OCI-LY7 (cell line): ENCODE results near the gene SLC15A5. TPM values are rescaled to one million over a fixed set of nuclear protein-coding genes. Genes with fewer than 3 reads are reported as not detected.

Source experiments
- BruUV-seq: library from RNA; stranded (reverse); fragments of 400-500 nt; replicated peaks from 2 replicates; lab custom pipeline; 2021; lab: Mats Ljungman, UMichigan
- CTCF ChIA-PET: fragments of 300-600 bp; sonication (Branson Sonifier 250); formaldehyde crosslinking; loops from one replicate; lab custom pipeline; 2022; ENCODE audit warnings: antibody characterized with exemption; ENCODE audit not compliant: unreplicated experiment; lab: Charles Lee
- POLR2A ChIA-PET: fragments of 300-600 bp; sonication (Branson Sonifier 250); formaldehyde crosslinking; loops from one replicate; lab custom pipeline; 2022; ENCODE audit warnings: antibody characterized with exemption; lab: Charles Lee
- DNase-seq: peaks from one replicate; pipeline ENCODE4 v3.0.0-alpha.2; 2015; ENCODE audit warnings: low spot score
- H2AFZ ChIP-seq: fragments of 200-600 bp; sonication (generic), shearing (Covaris generic); 2 replicates; pipeline ENCODE4 v1.6.1; 2014; ENCODE audit warnings: mild to moderate bottlenecking, antibody characterized with exemption, low read length, moderate library complexity
- H3K27ac ChIP-seq: fragments of 200-600 bp; sonication (generic); 2 replicates; pipeline ENCODE4 v1.5.1; 2014; ENCODE audit warnings: mixed run types, low read depth, mild to moderate bottlenecking, moderate library complexity, low read length, inconsistent platforms; ENCODE audit not compliant: poor library complexity, severe bottlenecking
- H3K36me3 ChIP-seq: fragments of 200-600 bp; sonication (generic); 2 replicates; pipeline ENCODE4 v1.6.1; 2014; ENCODE audit warnings: mild to moderate bottlenecking, antibody characterized with exemption, low read length, moderate library complexity, mixed read lengths; ENCODE audit not compliant: insufficient read depth
- H3K4me1 ChIP-seq: fragments of 200-600 bp; sonication (generic); 2 replicates; pipeline ENCODE4 v1.5.1; 2014; ENCODE audit warnings: mild to moderate bottlenecking, low read length; ENCODE audit not compliant: insufficient read depth, poor library complexity, severe bottlenecking
- H3K4me2 ChIP-seq: fragments of 200-600 bp; sonication (generic); 2 replicates; pipeline ENCODE4 v1.6.1; 2014; ENCODE audit warnings: mild to moderate bottlenecking, low read length
- H3K4me3 ChIP-seq: fragments of 200-600 bp; sonication (generic); 2 replicates; pipeline ENCODE4 v1.5.1; 2014; ENCODE audit warnings: mild to moderate bottlenecking, low read depth, low read length; ENCODE audit not compliant: poor library complexity, severe bottlenecking
- H3K79me2 ChIP-seq: fragments of 200-600 bp; sonication (generic); 2 replicates; pipeline ENCODE4 v1.6.1; 2016; ENCODE audit warnings: low read depth, mild to moderate bottlenecking, low read length, moderate library complexity, mixed read lengths; ENCODE audit not compliant: insufficient read depth
- H3K9me2 ChIP-seq: fragments of 200-600 bp; sonication (generic); 2 replicates; pipeline ENCODE4 v1.6.1; 2016; ENCODE audit warnings: mild to moderate bottlenecking, low read length, mixed read lengths; ENCODE audit not compliant: insufficient read depth
- H3K9me3 ChIP-seq: fragments of 200-600 bp; sonication (generic); 2 replicates; pipeline ENCODE4 v1.6.1; 2014; ENCODE audit warnings: mild to moderate bottlenecking, mixed run types, low read length, mixed read lengths
- H4K20me1 ChIP-seq: fragments of 200-600 bp; sonication (generic); 2 replicates; pipeline ENCODE4 v1.6.1; 2014; ENCODE audit warnings: mild to moderate bottlenecking, antibody characterized with exemption, low read length, moderate library complexity, mixed read lengths; ENCODE audit not compliant: insufficient read depth
- EZH2phosphoT487 ChIP-seq: fragments of 200-600 bp; sonication (generic); IDR thresholded peaks from 2 replicates; pipeline ENCODE4 v1.6.1; 2018; ENCODE audit warnings: low read depth, borderline replicate concordance, mild to moderate bottlenecking, mixed run types, antibody characterized with exemption, low read length, moderate library complexity, mixed read lengths
- intact Hi-C: fragments of 100-400 bp; cut with micrococcal nuclease; formaldehyde crosslinking; loops from one replicate; pipeline ENCODE4 v1.10.0; 2022; ENCODE audit not compliant: unreplicated experiment
- total RNA-seq, 2 experiments: library from RNA; depleted of rRNA in 1 of 2; stranded (reverse); fragments of >200 nt in 1 of 2; shearing (Covaris generic) in 1 of 2; gene quantifications; 2 replicates each; pipeline ENCODE4 v1.2.3, GENCODE V29; 2014 to 2022
- TF ChIP-seq, protein P1 (sequence below): fragments of 200-600 bp; sonication (generic); conservative IDR thresholded peaks from 2 replicates; pipeline ENCODE4 v1.5.1; 2014; ENCODE audit warnings: mild to moderate bottlenecking, antibody characterized with exemption, low read length, moderate library complexity, mixed read lengths

The SLC15A5 gene
- total RNA-seq, 2 experiments from 2014 or later, result not detected

DNA sequence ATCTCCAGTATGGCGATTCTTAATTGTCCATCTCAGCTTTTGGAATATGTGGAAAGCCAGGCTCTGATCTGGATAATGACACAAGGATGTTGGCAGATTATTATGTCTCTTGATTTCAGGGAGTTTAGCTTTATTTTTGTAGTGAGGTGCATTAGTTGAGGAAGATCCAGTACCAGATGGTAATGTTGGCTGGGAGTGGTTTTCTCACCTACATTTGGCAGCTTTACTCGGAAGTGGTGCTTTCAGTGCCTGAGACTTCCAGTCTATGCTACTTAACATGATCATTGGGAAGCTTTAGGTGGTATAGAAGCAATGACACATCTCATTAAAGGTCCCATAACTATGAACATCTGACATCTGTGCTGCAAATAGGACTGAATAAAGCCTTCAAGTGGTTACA, 7.5 kb downstream of the SLC15A5 start:
- BruUV-seq, result no TSS peak

DNA sequence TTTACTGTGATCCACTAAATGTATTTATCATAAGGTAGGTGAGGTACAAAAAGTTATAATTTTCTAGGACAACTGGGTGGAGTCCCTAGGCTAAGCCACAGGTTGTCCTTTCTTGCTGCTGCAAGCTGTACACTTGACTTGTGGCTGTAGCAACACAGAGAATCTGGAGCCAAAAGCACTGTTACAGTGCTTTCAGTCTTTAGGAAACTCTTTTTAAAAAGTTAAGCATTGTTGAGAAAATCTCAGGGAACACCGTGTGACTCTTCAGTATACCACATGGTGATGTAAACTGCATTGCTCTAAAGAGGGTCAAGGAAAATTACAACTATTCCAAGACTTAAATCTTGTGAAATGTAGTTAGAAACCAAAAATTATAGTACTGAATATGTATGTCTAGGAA, 11.4 kb downstream of the SLC15A5 start:
- TF ChIP-seq EZH2phosphoT487, result no peak
- TF ChIP-seq, protein P1, sequence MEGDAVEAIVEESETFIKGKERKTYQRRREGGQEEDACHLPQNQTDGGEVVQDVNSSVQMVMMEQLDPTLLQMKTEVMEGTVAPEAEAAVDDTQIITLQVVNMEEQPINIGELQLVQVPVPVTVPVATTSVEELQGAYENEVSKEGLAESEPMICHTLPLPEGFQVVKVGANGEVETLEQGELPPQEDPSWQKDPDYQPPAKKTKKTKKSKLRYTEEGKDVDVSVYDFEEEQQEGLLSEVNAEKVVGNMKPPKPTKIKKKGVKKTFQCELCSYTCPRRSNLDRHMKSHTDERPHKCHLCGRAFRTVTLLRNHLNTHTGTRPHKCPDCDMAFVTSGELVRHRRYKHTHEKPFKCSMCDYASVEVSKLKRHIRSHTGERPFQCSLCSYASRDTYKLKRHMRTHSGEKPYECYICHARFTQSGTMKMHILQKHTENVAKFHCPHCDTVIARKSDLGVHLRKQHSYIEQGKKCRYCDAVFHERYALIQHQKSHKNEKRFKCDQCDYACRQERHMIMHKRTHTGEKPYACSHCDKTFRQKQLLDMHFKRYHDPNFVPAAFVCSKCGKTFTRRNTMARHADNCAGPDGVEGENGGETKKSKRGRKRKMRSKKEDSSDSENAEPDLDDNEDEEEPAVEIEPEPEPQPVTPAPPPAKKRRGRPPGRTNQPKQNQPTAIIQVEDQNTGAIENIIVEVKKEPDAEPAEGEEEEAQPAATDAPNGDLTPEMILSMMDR, result no peak
- Histone ChIP-seq H3K4me1 (no peaks in the 10 kb centered on the region), H3K9me3 (0 out of 2 replicates have a peak, but pooled peaks cover 4% of the 10 kb centered on the region), H2AFZ (no peak overlapping the region), H3K27ac (no peak overlapping the region), H3K79me2 (no peaks in the 10 kb centered on the region), H3K4me2 (no peak overlapping the region), H4K20me1 (no peaks in the 10 kb centered on the region), H3K4me3 (no peak overlapping the region), H3K36me3 (no peaks in the 10 kb centered on the region), H3K9me2 (no peaks in the 10 kb centered on the region)
- DNase-seq, result no peak
- no TSS peak for BruUV-seq
- ChIA-PET POLR2A (no interaction called here), CTCF (no interaction called here)
- intact Hi-C loops, result no loop called here

More for the DNA sequence above, 7.5 kb downstream of the SLC15A5 start:
- Histone ChIP-seq H3K4me1 (no peaks in the 10 kb centered on the region), H3K79me2 (no peaks in the 10 kb centered on the region), H2AFZ (no peak overlapping the region), H3K4me2 (no peak overlapping the region), H3K9me2 (no peaks in the 10 kb centered on the region), H4K20me1 (no peaks in the 10 kb centered on the region), H3K27ac (no peak overlapping the region), H3K36me3 (no peaks in the 10 kb centered on the region), H3K9me3 (no peaks in the 10 kb centered on the region), H3K4me3 (no peak overlapping the region)
- ChIA-PET POLR2A (interaction anchor here (1.3 kb wide), 1 partner anchor 44 kb away, joined by 5 read pairs; no protein-coding TSS in a partner anchor), CTCF (no interaction called here)
- TF ChIP-seq EZH2phosphoT487, result no peak
- TF ChIP-seq, protein P1, result no peak
- no peak for DNase-seq
- intact Hi-C loops, result no loop called here

DNA sequence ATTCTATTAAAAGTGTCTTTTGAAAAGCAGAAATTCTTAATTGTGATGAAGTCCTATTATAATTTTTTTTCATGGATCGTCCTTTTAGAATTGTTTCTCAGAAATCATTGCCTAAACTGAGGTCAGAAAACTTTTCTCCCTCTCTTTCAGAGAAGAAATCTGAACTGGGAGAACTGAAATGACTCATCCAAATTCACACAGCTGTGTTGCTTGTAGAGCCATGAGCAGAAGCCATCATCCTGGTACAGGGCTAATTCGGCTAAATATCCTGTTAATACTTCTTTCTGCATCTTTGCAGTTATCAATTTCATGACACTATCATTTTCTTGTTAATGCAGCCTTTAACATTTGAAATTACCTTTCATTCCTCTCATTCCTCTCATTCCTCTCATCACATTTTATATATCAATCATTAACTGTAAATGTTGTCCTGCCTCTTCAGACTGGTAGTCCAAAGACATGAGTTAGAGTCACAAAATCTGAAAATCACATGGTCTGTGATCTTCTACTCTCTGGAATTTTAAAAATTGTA, 15.5 kb downstream of the SLC15A5 start:
- ChIA-PET CTCF (no interaction called here), POLR2A (no interaction called here)
- Histone ChIP-seq H2AFZ (no peak overlapping the region), H3K27ac (no peak overlapping the region), H3K9me2 (no peaks in the 10 kb centered on the region), H3K36me3 (no peaks in the 10 kb centered on the region), H3K4me3 (no peak overlapping the region), H4K20me1 (no peaks in the 10 kb centered on the region), H3K4me1 (no peaks in the 10 kb centered on the region), H3K4me2 (no peak overlapping the region), H3K9me3 (0 out of 2 replicates have a peak, but pooled peaks cover 4% of the 10 kb centered on the region), H3K79me2 (no peaks in the 10 kb centered on the region)
- no peak for DNase-seq
- no TSS peak for BruUV-seq
- intact Hi-C loops, result no loop called here
- TF ChIP-seq, protein P1, result no peak
- no peak for TF ChIP-seq EZH2phosphoT487
